ENCODE results near the gene GSTM2. TPM values are rescaled to one million over a fixed set of nuclear protein-coding genes. Genes with fewer than 3 reads are reported as not detected.

GSTM2 gene
- total and polyA plus RNA-seq, 11 donors = 20.5 to 101 (median 62.3) TPM

GRCh38 chr1:109655615-109656519, 12.0 kb upstream of the GSTM2 start, which contains the start of gene GSTM4:
TSS of gene GSTM4 (plus strand) at chr1:109656099. CDS start at chr1:109656390, 291 bp downstream.
- peaks cover 0 to 26% (median 16%) of the 10 kb centered on the region in 9 donors for H3K36me3 ChIP-seq
- no peaks in the 10 kb centered on the region for H3K27me3 ChIP-seq
- ATAC-seq (peak; percentile 90 to 98 (median 96)), DNase-seq (peak; percentile 91 to 94 (median 92))
- TF ChIP-seq CTCF (IDR thresholded peaks at IDR 0.05) = peak in 3 of 12 donors; percentile 31 to 44 (median 37)
- TF ChIP-seq POLR2A (IDR thresholded peaks at IDR 0.05) = peak in 1 of 2 donors; percentile 38
- peak within 1 kb of the TSS; percentile 34 to 86 (median 70) for H3K4me3 ChIP-seq
- intact Hi-C loops (cut with DNase I) = no loop called here
- peak within 1 kb of the TSS; percentile 80 to 95 (median 87) for H3K27ac ChIP-seq
- peaks cover 0 to 28% (median 11%) of the 10 kb centered on the region in 12 donors for H3K4me1 ChIP-seq
- WGBS, 4 donors = 1 to 5% (median 2%) methylated on average over 15 to 54 of the region's 54 CpGs
- no peaks in the 10 kb centered on the region for H3K9me3 ChIP-seq

GRCh38 chr1:109657395-109657794, 10.5 kb upstream of the GSTM2 start:
- ATAC-seq = no peak
- no peak overlapping the region for H3K27ac ChIP-seq
- WGBS, 4 donors = 93 to 97% (median 95%) methylated on average over 3 to 4 of the region's 4 CpGs
- intact Hi-C loops (cut with DNase I) = no loop called here
- no peak for DNase-seq
- no peaks in the 10 kb centered on the region for H3K9me3 ChIP-seq
- H3K4me1 ChIP-seq = peaks cover 0 to 28% (median 11%) of the 10 kb centered on the region in 12 donors
- TF ChIP-seq POLR2A (IDR thresholded peaks at IDR 0.05) (no peak), CTCF (IDR thresholded peaks at IDR 0.05) (no peak)
- H3K4me3 ChIP-seq = no peak overlapping the region
- H3K36me3 ChIP-seq = peaks cover 0 to 39% (median 24%) of the 10 kb centered on the region in 9 donors
- H3K27me3 ChIP-seq = no peaks in the 10 kb centered on the region

- TF ChIP-seq CTCF (IDR thresholded peaks at IDR 0.05) (no peak), POLR2A (IDR thresholded peaks at IDR 0.05) (no peak)
- Histone ChIP-seq H3K4me1 (peaks cover 0 to 28% (median 11%) of the 10 kb centered on the region in 12 donors), H3K27me3 (no peaks in the 10 kb centered on the region), H3K27ac (peak overlapping the region in 1 of 12 donors; percentile 8), H3K9me3 (no peaks in the 10 kb centered on the region), H3K36me3 (peaks cover 0 to 44% (median 24%) of the 10 kb centered on the region in 9 donors), H3K4me3 (no peak overlapping the region)
- WGBS, 4 donors = 79 to 87% (median 83%) methylated on average over 7 of the region's 7 CpGs
- no peak for ATAC-seq
- intact Hi-C loops (cut with DNase I) = no loop called here
- DNase-seq = no peak
These were observed 9.9 kb upstream of the GSTM2 start for GRCh38 chr1:109657970-109658369.

- no peak for ATAC-seq
- Histone ChIP-seq H3K36me3 (peaks cover 0 to 44% (median 24%) of the 10 kb centered on the region in 9 donors), H3K27me3 (no peaks in the 10 kb centered on the region), H3K4me1 (peaks cover 0 to 28% (median 13%) of the 10 kb centered on the region in 12 donors), H3K27ac (peak overlapping the region in 1 of 12 donors; percentile 8), H3K4me3 (no peak overlapping the region), H3K9me3 (no peaks in the 10 kb centered on the region)
- TF ChIP-seq POLR2A (IDR thresholded peaks at IDR 0.05) = no peak
- TF ChIP-seq CTCF (IDR thresholded peaks at IDR 0.05) = no peak
- intact Hi-C loops (cut with DNase I) = no loop called here
- DNase-seq = no peak
- 39 to 47% (median 42%) methylated on average over 2 to 3 of the region's 3 CpGs for WGBS, 4 donors
These were observed 9.3 kb upstream of the GSTM2 start for GRCh38 chr1:109658533-109659042.

Measured in heart left ventricle (tissue), 16 donors.